Measurements from ENCODE around the gene KATNAL1.
"Not testable (repeated sequence)": the region's sequence is repeated elsewhere in the genome, so short reads cannot be mapped to it uniquely, and the experiment has no call there.

The KATNAL1 gene

GRCh38 chr13:30289533-30289932 lies 17.8 kb downstream of the KATNAL1 start:
- in situ Hi-C loops (cut with MboI; ENCODE audit: low sequenced_read_pairs, unreplicated experiment): no loop called here
- TF ChIP-seq CTCF (IDR thresholded peaks at IDR 0.05; ENCODE audit: borderline replicate concordance, control extremely low read depth, extremely low read depth, insufficient read depth, missing control alignments): no peak
- DNase-seq (ENCODE audit: low spot score): no peak

- in situ Hi-C loops (cut with MboI; ENCODE audit: low sequenced_read_pairs, unreplicated experiment); DNase-seq (ENCODE audit: low spot score): not testable (repeated sequence)
Measured at GRCh38 chr13:30286059-30286458, 21.3 kb downstream of the KATNAL1 start.

- TF ChIP-seq CTCF (IDR thresholded peaks at IDR 0.05; ENCODE audit: borderline replicate concordance, control extremely low read depth, extremely low read depth, insufficient read depth, missing control alignments): no peak
Measured at GRCh38 chr13:30276178-30276577, 31.2 kb downstream of the KATNAL1 start.

GRCh38 chr13:30274083-30274482 lies 33.3 kb downstream of the KATNAL1 start:
- in situ Hi-C loops (cut with MboI; ENCODE audit: low sequenced_read_pairs, unreplicated experiment): no loop called here
- DNase-seq (ENCODE audit: low spot score): no peak
- no peak for TF ChIP-seq CTCF (IDR thresholded peaks at IDR 0.05; ENCODE audit: borderline replicate concordance, control extremely low read depth, extremely low read depth, insufficient read depth, missing control alignments)

More at GRCh38 chr13:30276178-30276577, 31.2 kb downstream of the KATNAL1 start:
- in situ Hi-C loops (cut with MboI; ENCODE audit: low sequenced_read_pairs, unreplicated experiment): no loop called here
- DNase-seq (ENCODE audit: low spot score): no peak

GRCh38 chr13:30270035-30270434 lies 37.3 kb downstream of the KATNAL1 start:
- in situ Hi-C loops (cut with MboI; ENCODE audit: low sequenced_read_pairs, unreplicated experiment); DNase-seq (ENCODE audit: low spot score): not testable (repeated sequence)

GRCh38 chr13:30268673-30269072 lies 38.7 kb downstream of the KATNAL1 start:
- TF ChIP-seq CTCF (IDR thresholded peaks at IDR 0.05; ENCODE audit: borderline replicate concordance, control extremely low read depth, extremely low read depth, insufficient read depth, missing control alignments): no peak
- in situ Hi-C loops (cut with MboI; ENCODE audit: low sequenced_read_pairs, unreplicated experiment): no loop called here

GRCh38 chr13:30266756-30267155 lies 40.6 kb downstream of the KATNAL1 start:
- no peak for DNase-seq (ENCODE audit: low spot score)
- no peak for TF ChIP-seq CTCF (IDR thresholded peaks at IDR 0.05; ENCODE audit: borderline replicate concordance, control extremely low read depth, extremely low read depth, insufficient read depth, missing control alignments)
- in situ Hi-C loops (cut with MboI; ENCODE audit: low sequenced_read_pairs, unreplicated experiment): no loop called here

More at GRCh38 chr13:30268673-30269072, 38.7 kb downstream of the KATNAL1 start:
- DNase-seq (ENCODE audit: low spot score): no peak

GRCh38 chr13:30259149-30259733 lies 48.1 kb downstream of the KATNAL1 start:
- in situ Hi-C loops (cut with MboI; ENCODE audit: low sequenced_read_pairs, unreplicated experiment); DNase-seq (ENCODE audit: low spot score): not testable (repeated sequence)

All from GM13976 (cell line).